Hair follicle dermal papilla cell (primary cell): ENCODE data around the gene APOB. TPM values are rescaled to one million over a fixed set of nuclear protein-coding genes. Genes with fewer than 3 reads are reported as not detected.

ENCODE experiments used
- total RNA-seq: library from RNA; depleted of rRNA; stranded (reverse); fragments of >200 nt; gene quantifications from 2 replicates; pipeline ENCODE4 v1.2.3, GENCODE V29; 2012

The APOB gene
- under 0.01 TPM in 2 replicates for total RNA-seq

DNA sequence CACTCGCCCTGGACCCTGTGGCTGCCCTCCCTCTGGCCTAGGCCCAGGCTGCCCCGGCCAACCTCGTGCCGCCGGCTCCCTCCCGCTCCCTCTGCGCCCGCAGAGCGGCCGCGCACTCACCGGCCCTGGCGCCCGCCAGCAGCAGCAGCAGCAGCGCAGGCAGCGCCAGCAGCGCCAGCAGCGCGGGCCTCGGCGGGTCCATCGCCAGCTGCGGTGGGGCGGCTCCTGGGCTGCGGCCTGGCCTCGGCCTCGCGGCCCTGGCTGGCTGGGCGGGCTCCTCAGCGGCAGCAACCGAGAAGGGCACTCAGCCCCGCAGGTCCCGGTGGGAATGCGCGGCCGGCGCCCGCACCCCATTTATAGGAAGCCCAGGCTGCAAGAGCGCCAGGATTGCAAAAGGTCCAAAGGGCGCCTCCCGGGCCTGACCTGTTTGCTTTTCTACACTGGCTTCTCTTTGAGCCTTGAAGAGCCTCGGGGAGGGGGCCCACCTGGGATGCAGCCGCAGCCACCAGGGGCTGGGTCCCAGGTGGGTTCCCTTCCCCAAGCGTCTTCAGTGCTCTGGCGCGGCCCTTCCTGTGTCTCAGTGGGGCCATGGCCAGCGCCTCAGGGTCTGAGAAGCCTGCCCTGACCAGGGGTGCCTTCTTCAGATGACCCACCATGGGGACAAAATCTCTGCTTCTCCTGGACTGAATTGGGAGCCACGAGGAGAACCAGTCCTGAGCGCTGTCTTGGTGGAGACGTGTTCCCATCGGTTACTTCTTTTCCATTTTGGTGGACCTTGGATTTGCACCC, at the start of gene APOB:
APOB (minus strand) TSS at position 330 of the 789 bp plus-strand sequence; CDS start at position 202, 128 bp downstream.

Other genes with a start within 250 kb of the APOB start
- 22.1 and 23.0 TPM in 2 replicates for gene LDAH, start 221.0 kb downstream of the APOB start, total RNA-seq
- not detected in 2 replicates for gene TDRD15, start 79.9 kb upstream of the APOB start, total RNA-seq